Astrocyte of the spinal cord (primary cell): ENCODE data around the gene ITPRIP.
A peak's percentile ranks its signal among the peaks of the same experiment; 100 is the strongest.

ENCODE experiments used
- DNase-seq: peaks from one replicate; pipeline ENCODE4 v3.0.0; 2011; ENCODE audit warnings: low read depth, low spot score
- H3K4me3 ChIP-seq: 2 replicates; pipeline ENCODE4 v1.5.1; 2011; ENCODE audit warnings: low read depth, mild to moderate bottlenecking, low read length, moderate library complexity
- CTCF ChIP-seq: IDR thresholded peaks from 2 replicates; pipeline ENCODE4 v1.5.1; 2012; ENCODE audit warnings: low read depth, mild to moderate bottlenecking, low read length, inconsistent platforms
- in situ Hi-C: cut with HindIII; loops from 2 replicates; pipeline ENCODE4 v1.10.0; 2017; ENCODE audit warnings: low sequenced_read_pairs

Gene ITPRIP

DNA sequence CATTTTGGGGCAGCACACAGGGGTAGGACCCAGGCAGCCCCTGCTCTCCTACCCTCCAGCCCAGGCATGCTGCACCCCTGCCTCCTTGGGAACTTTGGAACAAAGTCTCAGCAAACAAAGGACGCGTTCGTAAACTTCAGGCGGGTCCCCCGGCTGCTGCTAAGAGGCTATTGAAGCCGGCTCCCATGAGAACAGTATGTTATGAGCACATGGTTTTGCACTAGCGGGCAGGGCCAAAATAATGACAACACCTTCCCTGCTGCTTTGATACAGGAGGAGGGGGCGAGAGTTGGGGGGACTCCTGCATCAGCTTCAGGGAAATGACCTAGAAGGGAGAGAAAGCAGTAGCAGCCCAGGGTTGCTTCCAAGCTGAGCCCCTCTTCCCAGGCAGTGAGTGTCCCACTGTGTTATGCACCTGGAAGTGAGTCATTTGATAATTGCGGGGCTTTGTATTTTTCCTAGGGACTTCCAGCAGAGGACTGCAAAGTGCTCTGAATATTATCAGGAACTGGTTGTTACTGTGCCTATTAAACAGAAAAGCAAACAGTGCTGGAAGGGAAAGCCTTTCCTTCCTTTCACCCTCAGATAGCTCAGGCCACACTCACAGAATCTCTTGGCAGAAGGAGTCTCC lies 6.9 kb downstream of the ITPRIP start:
- in situ Hi-C loops = no loop called here
- TF ChIP-seq CTCF = no peak
- no peak overlapping the region for H3K4me3 ChIP-seq
- DNase-seq = peak; percentile 91

DNA sequence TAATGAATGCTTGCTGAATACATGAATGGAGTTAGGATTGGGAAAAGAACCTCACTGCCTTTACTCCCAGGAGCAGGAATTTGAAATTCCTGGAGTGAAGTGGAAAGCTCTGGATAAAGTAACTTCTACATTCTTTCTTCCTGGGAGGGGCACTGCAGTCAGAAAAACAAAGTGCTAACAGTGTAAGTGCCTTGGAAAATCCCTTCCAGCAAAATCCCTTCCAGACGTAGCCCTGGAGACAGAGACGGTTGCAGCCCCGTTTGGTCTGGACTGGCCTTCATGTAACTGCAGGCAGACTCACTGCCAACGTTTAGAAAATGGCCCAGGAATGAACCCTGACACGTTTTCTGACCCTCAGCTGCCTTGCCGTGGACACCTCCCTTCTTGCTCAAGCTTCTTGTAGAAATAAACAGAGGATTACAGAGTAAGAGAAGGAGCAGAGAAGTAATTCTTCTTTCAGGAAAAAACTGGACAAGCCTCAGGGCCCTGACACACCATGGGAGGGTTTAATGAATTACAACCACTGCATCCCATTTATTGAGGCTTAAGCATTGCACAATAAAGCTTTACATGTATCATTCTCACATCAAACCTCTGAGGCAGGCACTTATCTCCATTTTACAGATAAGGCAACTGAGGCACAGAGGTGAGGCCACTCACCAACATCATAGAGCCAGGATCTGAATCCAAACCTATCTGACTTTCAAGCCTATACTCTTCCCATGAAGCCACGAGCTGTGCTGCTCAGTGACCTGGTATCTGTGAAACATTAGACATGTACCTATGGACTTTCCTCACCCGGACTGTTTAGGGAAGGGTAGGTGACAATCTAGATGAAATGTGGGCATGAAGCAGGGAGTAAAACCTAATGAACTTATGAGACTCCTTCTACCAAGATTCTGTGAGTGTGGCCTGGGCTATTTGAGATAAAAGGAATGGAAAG lies 7.8 kb downstream of the ITPRIP start:
- no peak overlapping the region for H3K4me3 ChIP-seq
- in situ Hi-C loops = no loop called here
- TF ChIP-seq CTCF = no peak
- DNase-seq = peak; percentile 83

- no peak overlapping the region for H3K4me3 ChIP-seq
- in situ Hi-C loops = no loop called here
- DNase-seq = peak; percentile 88
- TF ChIP-seq CTCF = no peak
These were observed 8.5 kb downstream of the ITPRIP start for GRCh38 chr10:104329735-104330134.

GRCh38 chr10:104328896-104329710 lies 9.2 kb downstream of the ITPRIP start:
- no peak for TF ChIP-seq CTCF
- in situ Hi-C loops = no loop called here
- peak; percentile 95 for DNase-seq
- peak overlapping the region; percentile 36 for H3K4me3 ChIP-seq

- DNase-seq = no peak
- in situ Hi-C loops = no loop called here
- H3K4me3 ChIP-seq = peak overlapping the region; percentile 36
- no peak for TF ChIP-seq CTCF
These were observed 9.7 kb downstream of the ITPRIP start for GRCh38 chr10:104328646-104328895.

GRCh38 chr10:104327745-104328645 lies 10.3 kb downstream of the ITPRIP start:
- TF ChIP-seq CTCF = peak; percentile 19
- peak; percentile 93 for DNase-seq
- peak overlapping the region; percentile 36 for H3K4me3 ChIP-seq
- in situ Hi-C loops = no loop called here
